ENCODE measurements around the gene FCGR3A.
"Not testable (repeated sequence)": the region's sequence is repeated elsewhere in the genome, so short reads cannot be mapped to it uniquely, and the experiment has no call there.

GRCh38 chr1:161545005-161545731 lies 4.5 kb downstream of the FCGR3A start:
- TF ChIP-seq CTCF (IDR thresholded peaks at IDR 0.05; ENCODE audit: low read length); EZH2 (IDR thresholded peaks at IDR 0.05; ENCODE audit: borderline replicate concordance, low read length): not testable (repeated sequence)

Measured in OCI-LY1 (cell line).